Measurements from ENCODE around the gene GNG13. TPM values are rescaled to one million over a fixed set of nuclear protein-coding genes. Genes with fewer than 3 reads are reported as not detected.

Gene GNG13
- total and polyA plus RNA-seq, 2 donors = not detected

- no peak overlapping the region for H3K27ac ChIP-seq (ENCODE audit: low read depth)
- no peak overlapping the region for H3K4me3 ChIP-seq (ENCODE audit: low read depth, low read length)
- no peak for DNase-seq (ENCODE audit: extremely low spot score)
- no peaks in the 10 kb centered on the region for H3K36me3 ChIP-seq (ENCODE audit: insufficient read depth)
- H3K4me1 ChIP-seq (ENCODE audit: insufficient read depth) = no peaks in the 10 kb centered on the region
- WGBS = 61% methylated on average over 36 of the region's 48 CpGs
Observed at GRCh38 chr16:766820-767640, 33.5 kb downstream of the GNG13 start.

- DNase-seq (ENCODE audit: extremely low spot score) = no peak
- no peaks in the 10 kb centered on the region for H3K4me1 ChIP-seq (ENCODE audit: insufficient read depth)
- no peaks in the 10 kb centered on the region for H3K36me3 ChIP-seq (ENCODE audit: insufficient read depth)
- WGBS = 88% methylated on average over 29 of the region's 29 CpGs
- H3K4me3 ChIP-seq (ENCODE audit: low read depth, low read length) = no peak overlapping the region
- no peak overlapping the region for H3K27ac ChIP-seq (ENCODE audit: low read depth)
Observed at GRCh38 chr16:766008-766819, 34.3 kb downstream of the GNG13 start.

- no peak for DNase-seq (ENCODE audit: extremely low spot score)
- 93% methylated on average over 29 of the region's 29 CpGs for WGBS
- no peak overlapping the region for H3K27ac ChIP-seq (ENCODE audit: low read depth)
- H3K4me3 ChIP-seq (ENCODE audit: low read depth, low read length) = no peak overlapping the region
- H3K36me3 ChIP-seq (ENCODE audit: insufficient read depth) = no peaks in the 10 kb centered on the region
- H3K4me1 ChIP-seq (ENCODE audit: insufficient read depth) = no peaks in the 10 kb centered on the region
Observed at GRCh38 chr16:765488-765865, 35.1 kb downstream of the GNG13 start.

- DNase-seq (ENCODE audit: extremely low spot score) = no peak
- H3K4me1 ChIP-seq (ENCODE audit: insufficient read depth) = no peaks in the 10 kb centered on the region
- no peak overlapping the region for H3K4me3 ChIP-seq (ENCODE audit: low read depth, low read length)
- 83% methylated on average over 38 of the region's 38 CpGs for WGBS
- no peaks in the 10 kb centered on the region for H3K36me3 ChIP-seq (ENCODE audit: insufficient read depth)
- no peak overlapping the region for H3K27ac ChIP-seq (ENCODE audit: low read depth)
Observed at GRCh38 chr16:764848-765487, 35.6 kb downstream of the GNG13 start.

GRCh38 chr16:764184-764750, 36.3 kb downstream of the GNG13 start:
- Histone ChIP-seq H3K4me3 (ENCODE audit: low read depth, low read length) (no peak overlapping the region), H3K27ac (ENCODE audit: low read depth) (no peak overlapping the region), H3K4me1 (ENCODE audit: insufficient read depth) (no peaks in the 10 kb centered on the region), H3K36me3 (ENCODE audit: insufficient read depth) (no peaks in the 10 kb centered on the region)
- 71% methylated on average over 20 of the region's 20 CpGs for WGBS
- no peak for DNase-seq (ENCODE audit: extremely low spot score)

GRCh38 chr16:763369-764183, 37.0 kb downstream of the GNG13 start:
- 74% methylated on average over 21 of the region's 21 CpGs for WGBS
- Histone ChIP-seq H3K36me3 (ENCODE audit: insufficient read depth) (no peaks in the 10 kb centered on the region), H3K4me3 (ENCODE audit: low read depth, low read length) (no peak overlapping the region), H3K4me1 (ENCODE audit: insufficient read depth) (no peaks in the 10 kb centered on the region), H3K27ac (ENCODE audit: low read depth) (no peak overlapping the region)
- DNase-seq (ENCODE audit: extremely low spot score) = no peak

GRCh38 chr16:762595-763268, 37.8 kb downstream of the GNG13 start:
- no peak overlapping the region for H3K4me3 ChIP-seq (ENCODE audit: low read depth, low read length)
- WGBS = 70% methylated on average over 17 of the region's 17 CpGs
- no peaks in the 10 kb centered on the region for H3K4me1 ChIP-seq (ENCODE audit: insufficient read depth)
- H3K27ac ChIP-seq (ENCODE audit: low read depth) = no peak overlapping the region
- no peak for DNase-seq (ENCODE audit: extremely low spot score)
- H3K36me3 ChIP-seq (ENCODE audit: insufficient read depth) = no peaks in the 10 kb centered on the region

GRCh38 chr16:761625-762513, 38.7 kb downstream of the GNG13 start:
- Histone ChIP-seq H3K4me1 (ENCODE audit: insufficient read depth) (no peaks in the 10 kb centered on the region), H3K36me3 (ENCODE audit: insufficient read depth) (no peaks in the 10 kb centered on the region), H3K27ac (ENCODE audit: low read depth) (no peak overlapping the region), H3K4me3 (ENCODE audit: low read depth, low read length) (no peak overlapping the region)
- WGBS = 55% methylated on average over 22 of the region's 22 CpGs
- DNase-seq (ENCODE audit: extremely low spot score) = no peak

- H3K4me1 ChIP-seq (ENCODE audit: insufficient read depth) = no peaks in the 10 kb centered on the region
- H3K27ac ChIP-seq (ENCODE audit: low read depth) = no peak within 1 kb of the TSS
- DNase-seq (ENCODE audit: extremely low spot score) = no peak
- no peaks in the 10 kb centered on the region for H3K36me3 ChIP-seq (ENCODE audit: insufficient read depth)
- WGBS = 75% methylated on average over 37 of the region's 37 CpGs
- no peak within 1 kb of the TSS for H3K4me3 ChIP-seq (ENCODE audit: low read depth, low read length)
Observed at GRCh38 chr16:760545-761343, 39.8 kb downstream of the GNG13 start, which contains the start of gene MSLN. MSLN (plus strand) TSS chr16:760734; CDS start chr16:762681, 1,947 bp downstream.

GRCh38 chr16:760065-760464, 40.5 kb downstream of the GNG13 start:
- H3K27ac ChIP-seq (ENCODE audit: low read depth) = no peak overlapping the region
- DNase-seq (ENCODE audit: extremely low spot score) = no peak
- 50% methylated on average over 15 of the region's 15 CpGs for WGBS
- H3K4me3 ChIP-seq (ENCODE audit: low read depth, low read length) = no peak overlapping the region
- H3K4me1 ChIP-seq (ENCODE audit: insufficient read depth) = no peaks in the 10 kb centered on the region
- H3K36me3 ChIP-seq (ENCODE audit: insufficient read depth) = no peaks in the 10 kb centered on the region

Measured in urinary bladder (tissue), 4 donors.